HG03066 (cell line): ENCODE measurements around the gene SCO2.

Experiments used
- ATAC-seq: cut with Tn5 transposase; IDR thresholded peaks from one replicate; pipeline ENCODE4 v1.9.1; 2021; ENCODE audit warnings: low read depth; ENCODE audit not compliant: unreplicated experiment

Gene SCO2

DNA sequence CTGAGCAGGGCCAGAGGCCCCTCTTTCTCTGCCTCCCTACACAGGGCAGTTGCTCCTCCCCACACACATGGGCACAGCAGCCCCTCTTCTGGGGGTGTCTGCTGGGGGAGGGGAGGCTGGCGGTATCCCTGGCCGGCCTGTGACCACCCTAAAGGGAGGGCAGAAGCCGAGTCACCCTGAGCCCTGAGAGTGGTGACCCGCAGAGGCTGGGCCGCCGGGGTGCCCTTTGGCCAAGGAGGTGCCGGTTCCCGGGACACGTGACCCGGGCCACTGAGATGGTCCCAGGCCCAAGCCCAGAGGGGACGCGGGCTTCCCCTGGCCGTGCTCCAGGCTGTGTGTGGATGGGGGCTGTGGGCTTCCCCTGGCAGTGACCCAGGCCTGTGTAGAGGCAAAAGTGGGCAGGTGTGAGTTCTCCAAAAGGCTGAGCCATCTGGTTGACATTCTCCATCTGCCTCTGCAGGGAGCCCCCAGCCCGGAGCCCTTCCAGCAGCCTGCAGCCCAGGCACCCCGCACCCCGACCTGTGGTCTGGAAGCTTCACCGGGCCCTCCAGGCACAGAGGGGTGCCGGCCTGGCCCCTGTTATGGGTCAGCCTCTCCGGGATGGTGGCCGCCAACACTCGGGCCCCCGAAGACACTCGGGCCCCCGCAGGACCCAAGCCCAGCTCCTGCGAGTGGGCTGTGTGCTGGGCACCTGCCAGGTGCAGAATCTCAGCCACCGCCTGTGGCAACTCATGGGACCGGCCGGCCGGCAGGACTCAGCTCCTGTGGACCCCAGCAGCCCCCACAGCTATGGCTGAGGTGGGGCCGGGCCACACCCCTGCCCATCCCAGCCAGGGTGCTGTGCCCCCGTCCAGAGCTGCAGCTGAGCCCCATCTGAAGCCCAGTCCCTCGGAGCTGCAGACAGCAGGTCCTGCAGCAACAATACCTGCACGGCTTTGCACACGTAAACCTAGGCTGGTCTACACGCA is 43.0 kb downstream of the SCO2 start:
- no peak for ATAC-seq

- no peak for ATAC-seq
Observed at GRCh38 chr22:50481440-50482106, 43.8 kb downstream of the SCO2 start, which contains the start of gene ADM2. TSS of gene ADM2 (plus strand) at chr22:50481543. CDS start at chr22:50481848, 305 bp downstream.

GRCh38 chr22:50481045-50481439 is 44.4 kb downstream of the SCO2 start:
- no peak for ATAC-seq

GRCh38 chr22:50479721-50480120 is 45.7 kb downstream of the SCO2 start:
- ATAC-seq = no peak

DNA sequence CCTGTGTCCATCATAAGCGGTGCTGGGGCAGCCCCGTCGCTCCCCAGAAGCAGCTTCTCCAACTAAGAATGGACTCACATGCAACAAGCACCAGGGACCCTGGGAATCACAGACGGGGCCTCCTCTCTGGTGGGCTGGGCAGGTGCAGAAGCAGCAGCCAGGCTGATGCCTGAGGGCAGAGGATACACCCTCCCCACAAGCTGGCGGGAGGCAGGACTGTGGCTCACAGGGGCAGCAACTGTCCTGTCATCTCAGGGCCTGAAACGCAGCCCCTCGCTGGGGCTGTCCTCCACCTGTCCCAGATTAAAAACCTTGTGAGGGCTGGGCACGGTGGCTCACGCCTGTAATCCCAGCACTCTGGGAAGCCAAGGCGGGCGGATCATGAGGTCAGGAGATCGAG is 47.5 kb downstream of the SCO2 start:
- no peak for ATAC-seq

DNA sequence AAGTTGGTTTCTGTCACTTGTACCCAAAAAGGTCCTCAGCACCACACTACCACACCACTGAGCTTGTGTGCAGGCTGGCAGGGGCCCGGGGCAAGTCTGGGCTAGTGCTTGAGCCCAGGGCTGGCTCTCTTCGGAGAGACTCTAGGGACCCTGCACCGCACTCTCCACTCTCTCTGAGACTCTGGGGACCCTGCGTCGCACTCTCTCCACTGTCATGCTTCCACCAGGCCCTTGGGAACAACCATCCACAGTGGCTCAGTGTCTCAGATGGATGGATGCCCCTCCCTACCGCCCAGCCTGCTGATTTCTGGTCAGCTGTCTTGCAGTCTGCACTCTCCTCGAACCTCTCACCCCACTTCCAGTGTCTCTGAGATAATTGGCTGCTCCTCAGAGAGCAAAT is 48.5 kb downstream of the SCO2 start:
- ATAC-seq = no peak

- no peak for ATAC-seq
Observed at GRCh38 chr22:50475652-50476002, 49.8 kb downstream of the SCO2 start.

- ATAC-seq = peak; percentile 58
Observed at GRCh38 chr22:50474710-50475651, 50.4 kb downstream of the SCO2 start, which contains the start of gene SBF1. TSS of gene SBF1 (minus strand) at chr22:50475035. CDS start at chr22:50474840, 195 bp downstream.

DNA sequence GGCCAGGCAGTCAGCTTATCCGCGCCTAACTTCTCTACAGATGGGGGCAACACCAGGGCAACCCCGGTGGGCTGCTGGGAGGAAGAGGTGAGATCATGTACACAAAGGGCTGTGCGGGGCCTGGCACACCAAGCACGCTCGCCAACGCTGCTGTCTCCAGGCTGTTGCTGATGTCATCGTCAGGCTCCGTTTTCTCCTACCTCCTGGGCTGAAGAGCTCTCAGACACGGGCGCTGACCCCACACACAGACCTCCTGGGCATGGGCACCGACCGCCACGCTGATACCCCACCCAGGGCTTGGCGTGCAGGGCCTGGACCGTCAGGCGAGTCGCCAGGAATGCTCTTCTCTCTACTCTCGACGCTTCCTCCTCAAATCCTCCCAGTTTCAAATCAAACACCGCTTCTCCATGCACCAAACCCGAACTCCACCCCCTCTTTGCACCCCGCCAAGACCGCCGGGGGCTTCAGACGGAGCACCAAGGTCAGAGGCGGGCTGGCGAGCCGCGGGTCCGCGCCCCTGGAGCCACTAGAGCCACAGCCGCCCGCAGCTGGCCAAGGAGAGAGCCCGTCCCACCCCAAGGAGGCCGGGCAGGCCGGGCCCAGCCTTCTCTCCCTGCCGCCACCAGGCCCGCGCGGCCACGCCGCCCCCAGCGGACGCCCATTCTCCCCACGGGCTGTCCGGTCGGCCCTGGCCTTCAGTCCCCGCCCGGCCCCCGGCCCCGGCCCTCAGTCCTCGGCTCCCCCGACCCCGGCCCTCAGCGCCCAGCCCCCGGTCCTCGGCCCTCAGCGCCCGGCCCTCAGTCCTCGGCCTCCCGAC is 51.3 kb downstream of the SCO2 start:
- no peak for ATAC-seq
